HG03280 (cell line): ENCODE measurements around the gene FRMPD2.
"Not testable (repeated sequence)": the region's sequence is repeated elsewhere in the genome, so short reads cannot be mapped to it uniquely, and the experiment has no call there.

Source experiments
- ATAC-seq: cut with Tn5 transposase; IDR thresholded peaks from one replicate; pipeline ENCODE4 v1.9.1; 2021; ENCODE audit warnings: mild to moderate bottlenecking, moderate library complexity; ENCODE audit not compliant: unreplicated experiment

FRMPD2 gene

GRCh38 chr10:48234295-48234694 is 40.2 kb downstream of the FRMPD2 start:
- ATAC-seq = no peak

- no peak for ATAC-seq
Measured at GRCh38 chr10:48233559-48234005, 40.9 kb downstream of the FRMPD2 start.

DNA sequence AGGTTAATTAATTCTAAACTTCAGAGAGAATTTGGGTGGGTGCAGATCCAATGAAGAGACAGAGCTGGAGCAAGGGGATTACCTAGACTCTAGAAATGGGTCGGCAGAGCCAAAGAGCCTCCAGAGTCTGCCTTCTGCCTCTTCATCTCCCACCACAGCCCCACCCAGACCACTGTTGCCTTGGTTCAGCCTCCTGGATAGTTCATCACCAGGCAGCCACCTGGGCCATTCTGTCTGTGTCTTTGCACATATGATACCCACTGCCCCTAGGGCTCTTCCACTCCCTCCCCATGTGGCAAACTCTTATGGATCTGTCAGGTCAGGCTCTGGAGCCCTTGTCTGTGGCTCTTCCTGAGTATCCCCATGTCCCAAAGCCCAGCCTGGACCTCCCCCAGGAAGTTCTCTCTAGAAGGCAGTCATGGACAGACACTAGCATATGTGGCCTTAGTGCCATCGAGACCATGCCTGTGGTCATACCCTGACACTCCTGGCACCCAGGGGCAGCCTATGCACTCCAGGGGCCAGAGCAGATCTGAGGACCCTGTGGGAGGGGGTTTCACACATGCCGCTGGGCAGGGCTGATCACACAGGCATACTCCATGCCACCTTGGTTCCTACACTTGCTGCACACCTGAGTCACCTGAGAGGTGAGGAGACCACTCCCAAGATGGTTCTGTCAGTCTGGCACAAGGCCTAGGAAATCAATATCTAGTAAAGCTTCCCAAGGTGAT is 41.6 kb downstream of the FRMPD2 start:
- ATAC-seq = no peak

DNA sequence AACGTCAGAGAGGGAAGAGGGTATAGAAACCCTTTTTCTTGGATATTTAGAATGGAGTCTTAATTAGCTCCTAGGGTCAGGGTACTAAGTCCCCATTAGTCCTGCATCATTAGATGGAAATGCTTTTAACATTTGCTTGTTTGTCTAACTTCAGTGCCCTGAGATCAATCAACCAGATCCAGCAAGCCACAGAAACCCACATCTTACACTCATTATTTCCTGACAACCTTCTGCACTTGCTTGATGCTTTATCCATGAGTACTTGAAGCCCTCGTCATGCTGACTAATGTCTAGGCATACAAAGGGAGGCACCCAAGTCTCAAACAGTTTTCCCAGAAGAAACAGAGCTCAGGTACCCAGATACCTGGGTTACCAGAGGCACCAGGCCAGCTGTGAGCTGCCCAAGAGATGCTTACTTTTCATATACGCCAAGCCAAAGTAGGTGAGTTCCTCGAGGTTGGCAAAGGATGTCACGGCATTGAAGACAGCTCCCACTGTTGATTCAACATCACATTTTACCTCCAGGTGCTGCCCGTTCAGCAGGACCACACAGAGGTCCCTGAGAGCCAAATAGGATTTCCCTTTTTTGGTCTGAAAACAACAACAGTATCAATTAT is 42.7 kb downstream of the FRMPD2 start:
- ATAC-seq = peak; percentile 56

- ATAC-seq = no peak
Measured at GRCh38 chr10:48231178-48231577, 43.3 kb downstream of the FRMPD2 start.

- ATAC-seq = no peak
Measured at GRCh38 chr10:48227213-48227612, 47.3 kb downstream of the FRMPD2 start.

- no peak for ATAC-seq
Measured at GRCh38 chr10:48224979-48225560, 49.4 kb downstream of the FRMPD2 start.

GRCh38 chr10:48224296-48224695 is 50.2 kb downstream of the FRMPD2 start:
- ATAC-seq = no peak

DNA sequence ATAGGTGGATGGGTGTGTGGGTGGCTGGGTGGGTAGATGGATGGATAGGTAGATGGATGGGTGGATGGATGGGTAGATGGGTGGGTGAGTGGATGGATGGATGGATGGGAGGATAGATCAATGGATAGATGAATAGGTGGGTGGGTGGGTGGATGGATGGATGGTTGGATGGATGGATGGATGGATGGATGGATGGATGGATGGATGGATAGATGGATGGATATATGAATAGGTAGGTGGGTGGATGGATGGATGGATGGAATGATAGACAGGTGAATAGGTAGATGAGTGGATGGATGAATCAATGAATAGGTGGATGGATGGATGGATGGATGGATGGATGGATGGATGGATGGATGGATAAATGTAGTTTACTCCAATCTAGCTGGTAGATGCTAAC is 52.7 kb downstream of the FRMPD2 start:
- no peak for ATAC-seq

- ATAC-seq = not testable (repeated sequence)
Measured at GRCh38 chr10:48221031-48221430, 53.5 kb downstream of the FRMPD2 start.

DNA sequence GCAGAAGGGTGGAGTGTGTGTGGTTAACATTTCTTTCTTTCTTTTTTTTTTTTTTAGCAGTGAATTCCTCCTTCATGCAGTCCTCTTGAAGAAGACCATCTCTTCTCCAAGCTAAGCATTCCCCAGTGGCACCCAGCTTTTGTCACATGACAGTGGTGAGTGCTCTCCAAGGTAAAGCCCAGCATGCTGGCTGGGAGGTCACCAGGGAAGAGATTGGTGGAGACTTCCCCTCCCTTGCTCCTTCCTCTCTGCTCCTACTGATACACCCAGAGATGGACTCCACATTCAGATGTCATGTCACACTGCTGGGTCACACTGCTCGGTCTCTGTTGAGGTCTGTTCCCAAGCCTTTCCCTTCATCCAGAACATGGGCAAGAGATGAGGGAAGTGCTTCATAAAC is 55.3 kb downstream of the FRMPD2 start:
- no peak for ATAC-seq

DNA sequence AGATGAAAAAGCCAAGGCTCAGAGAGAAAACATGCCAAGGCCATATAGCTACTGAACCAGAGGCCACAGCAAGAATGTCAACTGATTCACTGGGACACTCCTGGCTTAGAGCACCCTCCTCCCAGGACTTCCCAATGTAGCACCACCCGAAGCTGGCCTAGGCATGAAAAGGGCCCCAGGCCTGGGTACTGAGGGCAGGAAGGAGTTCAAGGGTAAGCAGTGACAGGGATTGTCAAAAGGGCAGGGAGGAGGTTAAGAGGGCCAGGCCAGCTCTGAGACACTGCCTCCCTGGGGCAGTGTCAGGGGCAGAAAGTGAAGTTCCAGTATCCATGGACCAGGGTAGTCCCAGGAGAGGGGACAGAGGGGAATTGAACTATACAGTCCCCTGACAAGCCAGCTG is 57.8 kb downstream of the FRMPD2 start:
- ATAC-seq = no peak

- ATAC-seq = no peak
Measured at GRCh38 chr10:48216204-48216505, 58.3 kb downstream of the FRMPD2 start.

DNA sequence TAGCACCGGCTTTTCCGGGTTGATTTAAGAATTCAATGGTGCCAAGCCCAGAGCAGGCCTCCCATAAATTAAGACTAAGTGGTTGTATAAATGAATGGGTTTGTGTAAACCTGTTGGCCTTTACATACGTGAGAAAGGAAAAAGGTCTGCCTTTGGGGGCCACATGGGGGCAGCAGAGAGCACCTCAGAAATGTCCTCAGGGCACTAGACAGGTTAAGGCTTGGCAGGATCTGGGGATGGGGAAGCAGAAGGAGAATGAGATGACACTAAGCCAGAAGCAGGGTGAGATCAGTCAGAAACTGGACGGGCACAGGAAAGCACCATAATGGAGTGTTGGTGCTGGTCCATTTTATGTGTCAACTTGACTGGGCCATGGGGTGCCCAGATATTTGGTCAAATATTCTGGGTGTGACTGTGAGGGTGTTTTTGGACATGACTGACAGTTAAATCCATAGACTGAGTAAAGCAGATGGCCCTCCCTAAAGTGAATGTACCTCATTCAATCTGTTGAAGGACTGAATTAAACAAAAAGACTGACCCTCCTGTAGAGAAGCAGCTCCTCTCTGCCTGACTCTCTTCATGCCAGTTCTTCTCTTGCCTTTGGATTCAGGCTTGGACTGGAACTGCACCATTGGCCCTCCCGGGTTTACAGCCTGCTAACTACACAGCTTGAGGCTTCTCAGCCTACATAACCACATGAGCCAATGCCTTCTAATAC is 58.9 kb downstream of the FRMPD2 start:
- ATAC-seq = no peak

GRCh38 chr10:48214716-48215485 is 59.6 kb downstream of the FRMPD2 start:
- no peak for ATAC-seq

GRCh38 chr10:48213047-48213446 is 61.4 kb downstream of the FRMPD2 start:
- ATAC-seq = no peak

GRCh38 chr10:48211777-48212176 is 62.7 kb downstream of the FRMPD2 start:
- no peak for ATAC-seq

GRCh38 chr10:48210966-48211365 is 63.5 kb downstream of the FRMPD2 start:
- no peak for ATAC-seq

DNA sequence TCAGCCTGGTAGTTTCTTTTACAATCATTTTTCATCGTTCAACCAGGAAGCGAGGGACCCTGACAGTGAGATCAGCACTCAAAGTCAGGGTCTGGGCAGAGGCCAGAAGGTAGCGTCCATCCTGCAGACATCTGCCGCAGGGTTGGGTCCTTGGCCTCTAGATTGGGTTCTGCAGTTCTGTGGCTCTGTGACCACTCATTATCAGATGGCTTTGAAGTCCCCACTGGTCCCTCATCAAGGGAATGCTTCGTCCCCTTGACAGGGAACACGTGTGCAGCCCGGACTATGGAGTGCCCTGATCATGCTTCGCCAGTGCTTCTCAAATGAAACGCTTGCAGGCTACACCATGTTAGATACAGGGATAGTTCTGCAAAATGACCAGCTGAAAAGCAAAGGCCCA is 64.1 kb downstream of the FRMPD2 start:
- no peak for ATAC-seq

GRCh38 chr10:48209241-48209640 is 65.3 kb downstream of the FRMPD2 start:
- ATAC-seq = no peak

- no peak for ATAC-seq
Measured at GRCh38 chr10:48207853-48208252, 66.6 kb downstream of the FRMPD2 start.
